H1 (cell line): ENCODE data around the gene A2ML1.

Experiments used
- BACH1 ChIP-seq: IDR thresholded peaks from 2 replicates; pipeline ENCODE4 v1.6.1; 2012; ENCODE audit warnings: low read length, improper control_type of control experiment
- EGR1 ChIP-seq: IDR thresholded peaks from 2 replicates; pipeline ENCODE4 v1.6.1; 2011; ENCODE audit warnings: low read depth, low read length, borderline replicate concordance
- KDM1A ChIP-seq: fragments of 200-600, 300-600 bp; sonication (generic); IDR thresholded peaks from 2 replicates; pipeline ENCODE4 v1.7.1; 2016; ENCODE audit warnings: mild to moderate bottlenecking, low read length, borderline replicate concordance
- POLR2A ChIP-seq, 2 experiments: IDR thresholded peaks; 1 replicate in 1 of 2; 2 replicates in 1 of 2; pipeline ENCODE4 v1.6.1; 2011; ENCODE audit warnings: low read depth in 2 of 2, low read length in 2 of 2, mild to moderate bottlenecking in 2 of 2; ENCODE audit errors: control extremely low read depth in 1 of 2
- POLR2AphosphoS5 ChIP-seq: IDR thresholded peaks from 2 replicates; pipeline ENCODE4 v1.6.1; 2011; ENCODE audit warnings: low read depth, low read length
- RAD21 ChIP-seq, 2 experiments: IDR thresholded peaks in 1 of 2; conservative IDR thresholded peaks in 1 of 2; 2 replicates each; pipeline ENCODE4 v1.6.1; 2011; ENCODE audit warnings: low read depth in 2 of 2, low read length in 2 of 2, improper control_type of control experiment in 1 of 2, inconsistent platforms in 1 of 2, mild to moderate bottlenecking in 1 of 2, moderate library complexity in 1 of 2
- SIX5 ChIP-seq: IDR thresholded peaks from 2 replicates; pipeline ENCODE4 v1.6.1; 2011; ENCODE audit warnings: mild to moderate bottlenecking, low read depth, low read length
- TAF1 ChIP-seq: IDR thresholded peaks from 2 replicates; pipeline ENCODE4 v1.6.1; 2011; ENCODE audit warnings: mild to moderate bottlenecking, low read depth, low read length
- TEAD4 ChIP-seq: IDR thresholded peaks from 2 replicates; pipeline ENCODE4 v1.6.1; 2012; ENCODE audit warnings: low read depth, low read length, inconsistent platforms, mixed read lengths
- TF ChIP-seq, protein P1 (sequence below), 3 experiments: IDR thresholded peaks; 1 replicate in 2 of 3; 2 replicates in 1 of 3; pipeline versions ENCODE4 v1.5.1 to v1.6.1; 2011; ENCODE audit warnings: low read length in 3 of 3, mild to moderate bottlenecking in 3 of 3, inconsistent platforms in 2 of 3, low read depth in 1 of 3, moderate library complexity in 1 of 3; ENCODE audit not compliant: insufficient read depth in 1 of 3; ENCODE audit errors: control extremely low read depth in 1 of 3
- TF ChIP-seq, protein P2 (sequence below): IDR thresholded peaks from 2 replicates; pipeline ENCODE4 v1.6.1; 2012; ENCODE audit warnings: inconsistent platforms
- TF ChIP-seq, protein P3 (sequence below): IDR thresholded peaks from 2 replicates; pipeline ENCODE4 v1.6.1; 2011; ENCODE audit warnings: low read length, improper control_type of control experiment
- TF ChIP-seq, protein P4 (sequence below): IDR thresholded peaks from 2 replicates; pipeline ENCODE4 v1.6.1; 2012; ENCODE audit warnings: low read length, inconsistent platforms

DNA sequence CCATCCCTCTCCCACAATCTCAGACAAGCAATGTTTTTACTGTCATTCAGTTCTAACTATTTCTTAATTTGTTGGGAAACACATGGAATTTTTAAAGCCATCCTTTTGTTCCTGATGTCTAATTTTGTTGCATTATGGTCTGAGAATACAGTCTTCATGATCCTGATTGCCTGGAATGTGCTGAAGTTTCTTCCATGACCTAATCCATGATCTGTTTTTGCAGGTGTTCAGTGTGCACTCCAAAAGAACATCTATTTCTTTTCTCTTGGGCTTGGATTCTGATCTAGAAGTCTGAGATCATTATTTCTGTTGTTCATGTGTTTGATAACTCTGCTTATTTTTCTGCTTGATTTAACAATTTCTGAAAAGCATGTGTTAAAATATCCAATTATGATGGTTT lies 48.6 kb downstream of the A2ML1 start:
- TF ChIP-seq POLR2A (IDR thresholded peaks at IDR 0.05; ENCODE audit: control extremely low read depth in 1 of 2, low read depth in 2 of 2, low read length in 2 of 2) (no peak), BACH1 (no peak), POLR2AphosphoS5 (no peak), KDM1A (no peak), TEAD4 (no peak), TAF1 (no peak), EGR1 (no peak), RAD21 (IDR thresholded peaks at IDR 0.05 in 1 of 2, conservative IDR thresholded peaks at IDR 0.05 in 1 of 2; ENCODE audit: low read depth in 2 of 2, low read length in 2 of 2) (no peak), SIX5 (no peak)
- TF ChIP-seq, protein P1, sequence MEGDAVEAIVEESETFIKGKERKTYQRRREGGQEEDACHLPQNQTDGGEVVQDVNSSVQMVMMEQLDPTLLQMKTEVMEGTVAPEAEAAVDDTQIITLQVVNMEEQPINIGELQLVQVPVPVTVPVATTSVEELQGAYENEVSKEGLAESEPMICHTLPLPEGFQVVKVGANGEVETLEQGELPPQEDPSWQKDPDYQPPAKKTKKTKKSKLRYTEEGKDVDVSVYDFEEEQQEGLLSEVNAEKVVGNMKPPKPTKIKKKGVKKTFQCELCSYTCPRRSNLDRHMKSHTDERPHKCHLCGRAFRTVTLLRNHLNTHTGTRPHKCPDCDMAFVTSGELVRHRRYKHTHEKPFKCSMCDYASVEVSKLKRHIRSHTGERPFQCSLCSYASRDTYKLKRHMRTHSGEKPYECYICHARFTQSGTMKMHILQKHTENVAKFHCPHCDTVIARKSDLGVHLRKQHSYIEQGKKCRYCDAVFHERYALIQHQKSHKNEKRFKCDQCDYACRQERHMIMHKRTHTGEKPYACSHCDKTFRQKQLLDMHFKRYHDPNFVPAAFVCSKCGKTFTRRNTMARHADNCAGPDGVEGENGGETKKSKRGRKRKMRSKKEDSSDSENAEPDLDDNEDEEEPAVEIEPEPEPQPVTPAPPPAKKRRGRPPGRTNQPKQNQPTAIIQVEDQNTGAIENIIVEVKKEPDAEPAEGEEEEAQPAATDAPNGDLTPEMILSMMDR (IDR thresholded peaks at IDR 0.05; ENCODE audit: control extremely low read depth in 1 of 3, insufficient read depth in 1 of 3, low read depth in 1 of 3, low read length in 3 of 3), result no peak
- TF ChIP-seq, protein P2, sequence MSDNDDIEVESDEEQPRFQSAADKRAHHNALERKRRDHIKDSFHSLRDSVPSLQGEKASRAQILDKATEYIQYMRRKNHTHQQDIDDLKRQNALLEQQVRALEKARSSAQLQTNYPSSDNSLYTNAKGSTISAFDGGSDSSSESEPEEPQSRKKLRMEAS, result no peak
- TF ChIP-seq, protein P3, sequence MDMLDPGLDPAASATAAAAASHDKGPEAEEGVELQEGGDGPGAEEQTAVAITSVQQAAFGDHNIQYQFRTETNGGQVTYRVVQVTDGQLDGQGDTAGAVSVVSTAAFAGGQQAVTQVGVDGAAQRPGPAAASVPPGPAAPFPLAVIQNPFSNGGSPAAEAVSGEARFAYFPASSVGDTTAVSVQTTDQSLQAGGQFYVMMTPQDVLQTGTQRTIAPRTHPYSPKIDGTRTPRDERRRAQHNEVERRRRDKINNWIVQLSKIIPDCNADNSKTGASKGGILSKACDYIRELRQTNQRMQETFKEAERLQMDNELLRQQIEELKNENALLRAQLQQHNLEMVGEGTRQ, result no peak
- TF ChIP-seq, protein P4, sequence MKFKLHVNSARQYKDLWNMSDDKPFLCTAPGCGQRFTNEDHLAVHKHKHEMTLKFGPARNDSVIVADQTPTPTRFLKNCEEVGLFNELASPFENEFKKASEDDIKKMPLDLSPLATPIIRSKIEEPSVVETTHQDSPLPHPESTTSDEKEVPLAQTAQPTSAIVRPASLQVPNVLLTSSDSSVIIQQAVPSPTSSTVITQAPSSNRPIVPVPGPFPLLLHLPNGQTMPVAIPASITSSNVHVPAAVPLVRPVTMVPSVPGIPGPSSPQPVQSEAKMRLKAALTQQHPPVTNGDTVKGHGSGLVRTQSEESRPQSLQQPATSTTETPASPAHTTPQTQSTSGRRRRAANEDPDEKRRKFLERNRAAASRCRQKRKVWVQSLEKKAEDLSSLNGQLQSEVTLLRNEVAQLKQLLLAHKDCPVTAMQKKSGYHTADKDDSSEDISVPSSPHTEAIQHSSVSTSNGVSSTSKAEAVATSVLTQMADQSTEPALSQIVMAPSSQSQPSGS, result no peak
